Cortex of kidney (tissue), 1 donor: ENCODE data around the gene EXOC6B.
"Not testable (repeated sequence)": the region's sequence is repeated elsewhere in the genome, so short reads cannot be mapped to it uniquely, and the experiment has no call there.

Experiments
- DNase-seq: peaks from one replicate; lab custom pipeline; 2025; lab: John Stamatoyannopoulos, UW

EXOC6B gene

DNA sequence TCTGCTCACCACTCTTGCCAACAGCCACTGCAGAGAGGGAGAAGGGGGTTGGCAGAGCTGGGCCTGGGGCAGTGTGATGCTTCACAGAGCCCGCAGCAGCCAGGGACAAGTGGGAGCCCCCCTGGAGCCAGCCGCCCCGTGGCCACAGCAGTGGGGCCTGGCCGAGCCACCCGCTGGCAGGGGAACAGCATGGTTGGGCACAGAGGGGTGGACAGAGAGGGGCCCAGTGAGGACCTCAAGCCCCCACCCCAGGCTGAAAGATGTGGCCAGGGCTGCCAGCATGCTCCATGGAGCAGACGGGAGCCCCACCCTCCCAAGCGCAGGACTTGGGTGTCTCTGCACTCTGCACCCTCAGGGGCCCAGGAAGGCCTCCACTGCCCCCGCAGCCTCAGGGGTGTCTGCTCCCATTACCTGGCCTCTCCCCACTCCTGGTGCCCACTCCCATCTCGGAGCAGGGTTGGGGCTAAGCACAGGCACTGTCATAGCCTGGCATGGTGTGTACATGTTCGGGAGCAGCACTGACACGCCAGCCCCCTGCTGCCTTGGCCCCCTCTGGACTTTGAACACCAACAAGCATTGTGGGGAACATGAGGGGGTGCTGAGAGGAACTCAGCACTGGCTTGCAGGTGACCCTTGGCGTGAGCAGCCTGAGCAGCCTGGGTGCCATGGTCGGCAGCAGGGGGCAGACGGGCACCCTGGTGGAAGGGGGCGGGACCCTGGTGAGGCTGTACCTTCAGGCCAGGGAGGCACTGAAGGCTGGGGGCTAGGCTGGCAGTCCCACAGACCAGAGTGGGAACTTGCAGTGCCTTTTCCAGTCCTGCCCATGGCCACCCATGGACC lies 398.6 kb downstream of the EXOC6B start:
- no peak for DNase-seq

DNA sequence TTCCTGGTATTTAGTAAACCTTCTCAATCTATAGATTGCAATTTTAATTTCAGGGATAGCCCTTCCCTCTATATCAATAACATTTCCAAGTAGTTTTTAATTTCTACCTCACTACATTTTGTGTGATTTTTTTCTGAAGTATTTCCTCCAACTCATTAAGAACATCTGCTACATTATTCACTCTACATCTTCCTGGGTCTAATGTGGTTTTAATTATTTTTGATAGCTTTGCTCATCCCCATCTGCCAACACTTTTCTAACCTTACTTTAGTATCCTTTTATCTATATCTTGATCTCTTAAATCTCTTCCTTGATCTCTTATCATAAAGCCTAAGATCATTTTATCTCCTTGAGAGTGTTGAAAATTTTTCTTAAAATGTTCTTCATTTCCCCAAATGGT lies 399.8 kb downstream of the EXOC6B start:
- DNase-seq, result no peak

DNA sequence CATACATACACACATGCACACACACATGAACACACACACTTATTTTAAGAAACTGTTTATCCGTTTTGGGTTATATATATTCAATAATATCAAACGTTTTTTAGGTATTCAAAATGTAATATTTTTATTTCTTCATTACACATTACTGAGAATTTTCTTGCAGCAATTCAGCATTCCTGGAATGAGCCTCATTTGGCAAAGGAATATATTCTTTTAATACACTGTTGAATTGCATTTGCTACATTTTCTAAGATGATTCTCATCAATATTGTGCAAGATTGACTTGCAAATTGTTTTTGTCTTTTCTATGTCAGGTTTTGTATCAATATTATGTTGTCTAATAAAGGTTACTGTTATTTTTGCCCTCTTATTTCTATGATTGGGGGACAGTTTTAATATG lies 402.1 kb downstream of the EXOC6B start:
- DNase-seq, result no peak

DNA sequence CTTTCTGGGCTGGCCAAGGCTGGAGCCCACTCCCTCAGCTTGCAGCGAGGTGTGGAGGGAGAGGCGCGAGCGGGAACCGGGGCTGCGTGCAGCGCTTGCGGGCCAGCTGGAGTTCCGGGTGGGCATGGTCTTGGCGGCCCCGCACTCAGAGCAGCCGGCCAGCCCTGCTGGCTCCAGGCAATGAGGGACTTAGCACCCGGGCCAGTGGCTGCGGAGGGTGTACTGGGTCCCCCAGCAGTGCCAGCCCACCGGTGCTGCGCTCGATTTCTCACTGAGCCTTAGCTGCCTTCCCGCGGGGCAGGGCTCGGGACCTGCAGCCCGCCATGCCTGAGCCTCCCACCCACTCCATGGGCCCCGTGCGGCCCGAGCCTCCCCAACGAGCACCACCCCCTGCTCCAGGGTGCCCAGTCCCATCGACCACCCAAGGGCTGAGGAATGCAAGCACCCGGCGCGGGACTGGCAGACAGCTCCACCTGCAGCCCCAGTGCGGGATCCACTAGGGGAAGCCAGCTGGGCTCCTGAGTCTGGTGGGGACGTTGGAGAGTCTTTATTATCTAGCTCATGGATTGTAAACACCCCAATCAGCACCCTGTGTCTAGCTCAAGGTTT lies 404.0 kb downstream of the EXOC6B start:
- not testable (repeated sequence) for DNase-seq

DNA sequence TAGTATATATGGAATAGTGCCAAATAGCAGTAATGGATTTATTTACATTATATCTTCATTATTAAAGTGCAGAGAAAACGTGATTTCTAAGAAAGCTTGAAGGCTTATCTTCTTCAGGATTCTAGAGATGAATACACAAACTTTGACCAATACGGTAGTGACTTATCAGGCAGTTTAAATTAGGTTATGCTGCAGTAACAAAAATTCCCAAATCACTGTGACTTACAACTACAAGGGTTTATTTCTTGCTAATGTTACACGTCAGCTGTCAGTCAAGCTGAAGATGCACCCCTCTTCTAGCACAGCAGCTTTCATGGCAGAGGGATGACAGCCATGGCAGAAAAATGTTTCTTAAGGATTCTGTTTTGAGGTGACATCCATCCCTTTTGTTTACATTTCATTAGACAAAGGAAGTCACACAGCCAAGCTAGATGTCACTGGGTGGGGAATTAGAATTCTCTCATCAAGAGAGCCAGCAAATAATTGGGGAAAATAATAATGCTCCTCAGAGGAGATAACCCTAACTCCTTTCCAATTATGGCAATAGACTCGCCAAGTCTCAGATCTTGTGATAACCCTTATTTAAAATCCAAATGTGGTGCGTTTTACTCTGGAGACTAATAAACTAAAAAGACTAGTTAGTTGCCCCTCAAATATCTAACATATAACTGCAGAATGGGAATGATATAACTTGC lies 409.9 kb downstream of the EXOC6B start:
- no peak for DNase-seq

DNA sequence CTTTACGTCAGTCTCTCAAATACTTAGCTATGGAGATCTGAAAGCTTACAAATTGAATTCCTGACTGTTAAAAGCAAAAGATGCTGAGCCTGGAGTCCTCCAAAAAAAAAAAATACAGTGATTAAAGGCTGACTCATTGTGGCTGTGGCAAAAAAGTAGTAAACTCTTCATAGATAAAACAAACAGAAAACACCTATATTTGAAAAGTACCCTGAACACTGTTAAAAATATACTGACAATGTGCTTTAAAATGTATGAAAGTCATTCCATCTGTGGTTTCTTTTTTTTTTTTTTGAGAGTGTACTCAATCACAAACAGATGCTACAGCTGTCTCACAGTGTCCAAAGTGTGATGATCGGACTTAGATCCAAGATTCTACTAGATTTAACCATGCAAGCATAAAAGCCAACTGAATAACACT lies 410.6 kb downstream of the EXOC6B start:
- no peak for DNase-seq

DNA sequence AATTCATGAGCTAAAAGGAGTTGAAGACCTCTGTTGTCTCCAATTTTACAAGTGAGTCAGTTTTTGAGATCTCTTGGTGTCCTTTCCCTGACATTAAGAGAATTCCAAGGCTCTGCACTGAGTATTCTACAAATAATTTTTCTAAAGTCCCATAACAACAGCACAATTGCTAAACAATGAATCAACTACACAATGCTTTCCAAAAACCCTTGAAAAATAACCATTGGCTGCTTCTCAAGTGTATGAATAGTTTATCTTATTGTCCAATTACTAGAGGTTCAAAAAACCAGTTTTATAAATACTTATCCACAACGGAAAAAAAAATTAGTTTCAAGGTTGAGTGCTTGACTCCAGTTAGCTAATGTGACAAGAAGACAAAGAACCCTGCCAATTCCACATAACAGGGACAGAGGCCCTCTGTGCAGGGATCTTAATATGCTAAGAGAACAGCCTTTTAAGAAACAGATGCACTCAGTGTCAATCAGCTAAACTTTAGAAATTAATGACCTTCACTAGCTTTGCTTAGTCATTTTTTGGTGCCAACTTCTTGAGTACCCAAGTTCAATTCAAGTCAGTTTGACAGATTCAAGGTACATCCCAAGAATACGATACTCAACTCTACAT lies 411.6 kb downstream of the EXOC6B start:
- no peak for DNase-seq

DNA sequence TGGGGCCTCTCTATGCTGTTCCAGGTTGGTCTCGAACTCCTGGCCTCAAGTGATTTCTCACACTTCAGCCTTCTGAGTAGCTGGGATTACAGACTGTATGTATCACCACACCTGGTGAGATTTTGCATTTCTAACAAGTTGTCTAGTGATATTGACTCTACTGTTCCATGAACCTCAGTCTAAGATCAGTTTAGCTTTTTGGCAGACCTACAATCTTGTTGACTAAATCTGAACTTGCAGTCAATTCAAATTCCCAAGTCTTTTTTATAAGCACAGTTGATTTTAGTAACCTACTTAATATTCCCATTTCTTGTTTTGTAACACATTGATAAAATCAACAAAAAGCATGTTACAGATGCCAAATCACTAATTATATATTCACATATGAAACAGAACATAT lies 412.1 kb downstream of the EXOC6B start:
- no peak for DNase-seq

DNA sequence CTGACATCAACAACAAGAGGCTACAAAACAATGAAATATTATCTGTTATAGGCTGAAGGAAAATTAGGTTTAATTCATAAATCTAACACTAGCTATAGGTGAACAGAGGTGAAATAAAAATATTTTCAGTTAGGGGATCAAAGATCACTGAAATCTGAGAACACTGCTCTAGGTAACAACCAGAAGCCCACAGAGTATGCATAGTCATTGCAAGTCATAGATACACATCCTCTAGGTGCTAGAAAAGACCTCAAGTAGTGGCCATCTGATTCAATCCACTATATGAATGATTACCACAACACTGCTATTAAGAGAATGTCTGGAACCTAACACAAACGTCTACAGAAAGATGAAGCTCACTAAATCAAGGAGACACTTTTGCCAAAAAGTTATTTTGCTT lies 413.6 kb downstream of the EXOC6B start:
- no peak for DNase-seq

DNA sequence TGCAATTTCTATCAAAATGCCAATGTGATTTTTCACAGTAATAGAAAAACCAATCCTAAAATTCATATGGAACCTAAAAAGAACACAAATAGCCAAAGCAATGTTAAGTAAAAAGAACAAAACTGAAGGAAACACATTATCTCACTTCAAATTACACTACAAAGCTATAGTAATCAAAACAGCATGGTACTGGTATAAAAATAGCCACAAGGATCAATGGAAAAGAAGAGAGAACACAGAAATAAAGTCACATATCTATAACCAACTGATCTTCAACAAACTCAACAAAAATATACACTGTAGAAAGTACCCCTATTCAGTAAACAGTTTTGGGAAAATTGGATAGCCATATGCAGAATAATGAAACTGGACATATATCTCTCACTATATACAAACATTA lies 426.0 kb downstream of the EXOC6B start:
- no peak for DNase-seq

DNA sequence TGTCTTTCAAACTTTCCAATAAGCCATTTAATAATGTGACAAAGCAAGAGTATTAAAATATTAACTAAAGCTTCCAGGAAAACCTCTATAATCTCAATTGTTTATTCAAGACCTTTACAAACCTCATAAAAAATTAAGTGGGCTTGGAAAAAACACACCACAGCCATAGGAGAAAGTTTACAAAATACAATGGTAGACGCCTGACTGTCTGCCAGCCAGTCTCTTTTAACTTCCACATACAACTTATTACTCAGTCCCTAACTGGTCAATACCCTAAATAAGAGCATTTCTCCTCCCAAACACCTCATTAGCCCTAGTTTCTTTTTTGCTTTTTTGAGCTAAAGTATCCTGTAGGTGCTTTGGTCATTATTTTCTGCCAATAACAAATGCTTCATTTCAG lies 430.7 kb downstream of the EXOC6B start:
- no peak for DNase-seq

DNA sequence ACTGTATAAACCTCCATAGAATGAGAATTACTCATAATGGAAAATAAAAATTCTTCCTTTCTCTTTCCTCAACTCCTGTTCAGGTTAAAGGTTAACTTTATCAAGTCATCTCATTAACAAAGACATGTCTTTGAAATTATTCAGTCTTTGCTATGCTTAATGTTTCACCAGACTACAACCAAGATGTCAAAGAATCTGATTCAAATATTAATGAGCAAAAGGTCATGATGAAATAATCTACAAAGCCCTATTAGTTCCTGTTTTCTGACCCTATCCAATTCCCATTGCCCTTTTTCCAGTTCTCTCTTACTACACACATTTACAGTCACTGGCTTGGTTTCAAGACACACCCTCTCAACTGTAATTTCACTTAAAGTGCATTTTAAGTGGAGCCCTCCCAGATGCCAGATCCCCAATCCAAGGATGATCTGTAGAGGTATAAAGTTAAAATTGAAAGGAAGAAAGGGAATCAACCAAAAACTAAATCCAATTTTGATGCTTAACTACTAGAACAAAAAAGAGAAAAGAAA lies 431.2 kb downstream of the EXOC6B start:
- DNase-seq, result no peak

DNA sequence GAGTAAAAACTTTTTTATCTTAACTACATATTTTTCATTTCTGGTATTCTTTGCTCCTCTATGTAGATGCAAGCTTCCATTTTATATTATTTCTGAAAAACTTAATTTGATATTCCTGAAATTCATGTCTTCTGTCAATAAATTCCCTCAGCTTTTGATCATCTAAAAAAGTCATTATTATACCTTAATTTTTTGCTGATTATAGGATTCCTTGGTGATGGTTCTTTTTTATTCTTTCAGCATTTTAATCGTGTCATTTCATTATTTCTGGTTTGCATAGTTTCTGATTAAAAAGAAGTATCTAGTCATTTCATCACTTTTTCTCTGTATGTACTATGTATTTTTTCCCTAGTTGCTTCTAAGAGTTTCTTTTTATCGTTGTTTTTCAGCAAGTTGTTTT lies 436.4 kb downstream of the EXOC6B start:
- no peak for DNase-seq

DNA sequence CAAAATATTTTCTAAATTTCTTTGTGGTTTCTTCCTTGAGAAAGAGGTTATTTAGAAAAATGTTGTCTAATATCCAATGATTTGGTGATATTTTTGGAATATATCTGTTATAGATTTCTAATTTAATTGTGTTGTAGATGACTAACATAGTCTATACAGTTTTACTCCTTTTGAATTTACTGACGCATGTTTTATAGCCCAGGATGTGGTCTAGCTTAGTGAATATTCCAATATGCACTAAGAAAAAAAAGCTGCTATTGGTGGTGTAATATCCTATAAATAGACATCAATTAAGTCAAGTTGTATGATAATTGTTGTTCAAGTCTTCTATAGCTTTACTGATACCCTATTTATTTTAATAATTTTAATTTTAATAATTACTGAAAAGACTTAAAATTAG lies 437.6 kb downstream of the EXOC6B start:
- DNase-seq, result no peak

DNA sequence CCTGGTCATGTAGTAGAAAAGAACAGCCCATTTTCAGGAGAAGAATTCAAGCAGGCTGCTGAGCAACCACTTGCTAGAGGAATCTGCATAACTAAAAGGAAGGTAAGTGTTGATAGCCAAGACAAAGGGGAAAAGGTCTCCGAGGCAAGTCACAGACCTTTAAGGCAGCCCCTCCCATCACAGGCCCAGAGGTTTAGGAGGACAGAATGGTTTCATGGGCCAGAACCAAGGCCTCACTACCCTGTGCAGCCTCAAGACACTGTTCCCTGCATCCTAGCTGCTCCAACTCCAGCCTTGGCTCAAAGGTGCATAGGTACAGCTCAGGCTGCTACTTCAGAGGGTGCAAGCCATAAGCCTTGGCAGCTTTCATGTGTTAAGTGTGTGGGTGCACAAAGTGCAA lies 439.5 kb downstream of the EXOC6B start:
- DNase-seq, result no peak

DNA sequence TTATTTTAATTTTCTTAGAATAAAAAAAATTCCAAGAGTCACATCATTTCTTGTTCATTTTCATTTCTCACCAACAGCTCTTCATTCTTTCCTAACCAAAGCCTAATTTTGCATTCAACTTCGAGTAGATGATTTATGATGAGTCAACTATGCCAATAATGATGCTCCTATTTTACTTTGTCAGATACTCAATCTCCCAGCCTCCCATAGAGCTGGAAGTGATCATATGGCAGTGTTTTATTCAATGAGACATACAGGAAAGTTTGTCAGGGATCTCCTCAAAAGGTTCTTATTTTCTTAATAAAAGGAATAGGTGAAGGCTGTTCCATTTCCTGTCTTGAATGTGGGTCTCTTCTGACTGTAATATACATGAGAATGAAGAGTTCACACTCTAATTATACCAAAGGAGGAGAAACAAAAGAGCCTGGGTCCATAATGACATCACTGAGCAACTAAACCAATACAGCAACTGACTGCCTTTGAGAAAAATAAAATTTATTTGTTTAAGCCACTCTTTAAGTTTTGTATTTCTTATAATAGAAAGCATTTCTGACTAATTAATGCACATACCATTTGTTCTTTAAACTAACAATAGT lies 447.0 kb downstream of the EXOC6B start:
- no peak for DNase-seq

DNA sequence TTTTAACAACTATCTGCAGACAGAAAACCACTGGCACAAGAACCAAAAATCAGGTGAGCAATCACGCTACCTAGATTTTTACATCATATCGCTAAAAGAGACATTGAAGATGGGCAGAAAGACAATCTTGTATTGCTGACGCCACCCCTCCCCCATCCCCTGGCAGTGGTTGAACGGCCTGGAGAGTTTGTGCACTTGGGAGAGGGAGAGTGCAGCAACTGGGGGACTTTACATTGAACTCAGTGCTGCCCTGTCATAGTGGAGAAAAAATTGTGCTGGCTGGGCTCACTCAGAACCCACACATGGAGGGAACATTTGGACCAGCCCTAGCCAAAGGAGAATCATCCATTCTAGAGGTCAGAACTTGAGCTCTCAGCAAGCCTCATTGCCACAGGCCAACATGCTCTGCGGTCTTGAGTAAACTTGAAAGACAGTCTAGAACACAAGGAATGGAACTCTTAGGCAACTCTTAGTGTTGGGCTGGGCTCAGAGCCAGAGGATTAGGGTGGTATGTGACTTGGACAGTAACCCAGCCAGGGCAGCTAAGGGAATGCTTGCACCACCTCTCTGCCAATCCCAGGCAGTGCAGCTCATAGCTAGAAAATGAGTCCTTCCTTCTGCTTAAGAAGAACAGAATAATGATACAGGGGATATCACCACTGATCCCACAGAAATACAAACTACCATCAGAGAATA lies 458.2 kb downstream of the EXOC6B start:
- DNase-seq, result no peak

DNA sequence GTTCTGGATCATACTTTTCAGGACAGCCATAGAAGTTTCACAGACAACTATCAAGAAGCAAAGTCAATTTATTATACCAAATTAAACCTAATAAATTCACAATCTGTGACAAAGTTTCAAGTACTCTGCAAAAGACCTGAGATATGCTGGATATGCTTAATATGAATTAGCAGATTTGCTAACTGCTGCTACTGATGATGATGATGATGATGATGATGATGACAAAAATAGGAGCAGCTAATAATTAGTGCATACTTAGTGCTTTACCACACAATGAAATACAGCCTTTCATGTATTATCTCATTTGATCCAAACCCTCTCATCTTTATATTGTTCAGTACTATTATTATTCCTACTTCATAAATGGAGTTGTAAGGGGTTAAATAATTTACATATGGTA lies 462.4 kb downstream of the EXOC6B start:
- no peak for DNase-seq

DNA sequence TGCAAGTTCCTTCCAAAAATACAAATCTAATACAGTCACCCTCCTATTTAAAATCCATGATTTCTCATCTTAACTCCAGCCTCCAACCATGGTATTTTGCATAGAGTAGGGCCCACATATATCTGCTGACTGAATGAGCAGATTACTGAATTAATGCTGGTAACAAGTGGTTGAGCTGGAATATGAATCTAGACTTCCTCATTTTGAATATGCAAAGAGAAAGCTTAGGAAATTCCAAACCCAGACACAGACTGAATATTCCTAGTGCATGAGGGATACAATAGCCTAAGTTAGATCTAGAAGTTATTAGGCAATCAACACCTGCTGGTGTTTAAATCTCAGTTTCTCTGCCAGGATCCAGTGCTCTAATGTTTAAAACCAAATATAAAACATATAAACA lies 463.1 kb downstream of the EXOC6B start:
- DNase-seq, result no peak

DNA sequence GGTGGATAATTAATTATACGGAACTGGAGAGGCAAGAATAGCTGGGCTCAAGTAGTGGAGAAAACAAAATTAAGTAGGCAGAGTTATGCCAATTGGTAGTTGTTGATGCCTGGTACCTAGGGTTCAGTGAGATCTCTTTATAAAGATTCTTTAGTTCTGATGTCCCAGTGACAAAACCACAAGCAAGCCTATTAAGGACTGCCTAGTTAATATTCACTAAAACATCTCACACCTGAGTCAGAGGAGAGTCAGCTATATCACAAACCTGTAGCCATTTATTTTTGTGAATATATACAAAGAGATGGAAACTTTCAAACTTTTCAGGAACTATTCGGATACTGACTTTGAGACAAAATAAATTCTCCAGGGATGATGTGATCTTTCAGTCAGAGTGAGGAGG lies 464.3 kb downstream of the EXOC6B start:
- DNase-seq, result no peak

DNA sequence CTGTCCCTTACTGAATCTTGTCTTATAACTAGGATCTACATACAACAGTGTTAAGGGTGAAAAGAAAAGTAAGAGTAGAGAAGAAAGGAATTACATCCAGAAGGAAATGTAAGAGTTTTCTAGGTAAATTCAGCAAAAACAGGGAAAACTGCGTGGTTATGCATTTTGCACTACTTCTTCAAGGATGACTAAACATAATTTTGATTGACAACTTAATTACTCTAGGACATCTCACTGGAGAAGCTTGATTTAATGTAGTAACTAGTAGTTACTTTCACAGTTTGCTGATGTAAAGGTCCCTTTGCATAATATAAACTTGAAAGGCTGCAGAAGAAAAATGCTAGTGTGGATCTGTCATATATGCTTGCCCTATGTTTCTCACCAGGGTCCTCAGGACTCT lies 464.8 kb downstream of the EXOC6B start:
- DNase-seq, result no peak
